Ovary (tissue), 9 donors: ENCODE data around the gene HNRNPLL. TPM values are rescaled to one million over a fixed set of nuclear protein-coding genes. Genes with fewer than 3 reads are reported as not detected.

Experiments
- DNase-seq, 5 donors: peaks; one replicate each; pipeline ENCODE4 v3.0.0-alpha.2; 2019 to 2020
- H3K27ac ChIP-seq, 2 donors: fragments of 200-600 bp; one replicate each; pipeline versions ENCODE4 v1.5.1 to v1.8.0; 2019 to 2022
- H3K27me3 ChIP-seq: fragments of 200-600 bp; one replicate; pipeline ENCODE4 v1.8.0; 2022
- H3K36me3 ChIP-seq: fragments of 200-600 bp; sonication (generic); one replicate; pipeline ENCODE4 v1.5.1; 2019
- H3K4me1 ChIP-seq: one replicate; pipeline ENCODE4 v1.8.1; 2013; ENCODE audit warnings: mild to moderate bottlenecking, moderate library complexity; ENCODE audit not compliant: insufficient read depth
- H3K4me3 ChIP-seq: fragments of 200-600 bp; sonication (generic); one replicate; pipeline ENCODE4 v1.5.1; 2017
- H3K9me3 ChIP-seq, 2 donors: fragments of 200-600 bp in 1 of 2; sonication (generic) in 1 of 2; one replicate each; pipeline versions ENCODE4 v1.5.1 to v1.8.1; 2013 to 2019; ENCODE audit warnings: mild to moderate bottlenecking in 1 of 2, moderate library complexity in 1 of 2
- CTCF ChIP-seq, 3 donors: fragments of 450-650 bp in 2 of 3; fragments of 200-600 bp in 1 of 3; IDR thresholded peaks; one replicate each; pipeline versions ENCODE4 v1.5.1 to v1.8.0; 2016 to 2022; ENCODE audit warnings: antibody characterized with exemption in 3 of 3, mild to moderate bottlenecking in 1 of 3
- EP300 ChIP-seq: sonication (generic); formaldehyde crosslinking; IDR thresholded peaks from one replicate; pipeline ENCODE4 v1.6.1; 2017; ENCODE audit warnings: antibody characterized with exemption
- POLR2A ChIP-seq: fragments of 450-650 bp; IDR thresholded peaks from one replicate; pipeline ENCODE4 v1.6.1; 2017; ENCODE audit warnings: antibody characterized with exemption, mild to moderate bottlenecking, moderate library complexity
- WGBS, 3 donors: extraction: QIAGEN DNeasy Blood & Tissue Kit in 1 of 3; methylation state at CpG; one replicate each; pipeline versions ENCODE4 v1.1.5 to v1.1.7; 2013 to 2017; 5-methylcytosine and 5-hydroxymethylcytosine counted together
- intact Hi-C, 4 donors: fragments of 100-400 bp; cut with DNase I; formaldehyde crosslinking; loops; one replicate each; pipeline versions ENCODE4 v1.11.0 to v1.15.1; 2022 to 2023
- polyA plus RNA-seq, 2 donors: library from polyadenylated mRNA; stranded (reverse); fragments of 200-250 nt in 1 of 2; fragments of 350-450 nt in 1 of 2; fragmentation: Illumina TruSeq in 1 of 2; extraction: RNeasy Lipid Tissue Mini Kit (QIAGEN cat#74804) in 1 of 2; gene quantifications; one replicate each; pipeline ENCODE4 v1.2.3, GENCODE V29; 2013 to 2014
- total RNA-seq, 7 donors: library from RNA; depleted of rRNA in 2 of 7; stranded (reverse); fragments of >200 nt in 2 of 7; fragmentation: NEBNext Ultra II Directional in 3 of 7; extraction: Animal tissue kit (Norgen Biotek cat#: 25700) in 3 of 7; gene quantifications; one replicate each; pipeline versions ENCODE4 v1.1.0 to v1.2.4, GENCODE V29; 2016 to 2023
- donor health status: DM: no; HTN: no; CAD: no; lungs with moderate emphysema.
- donor health status: DM: no; HTN: no; CAD: no.
- donor health status: Bipolar disorder and iron deficiency.
- donor health status: DM: yes; HTN: yes; CAD: no.
- donor health status: DM: no; HTN: no; CAD: no.
- donor health status: DM: yes; HTN: yes; CAD: no.

Gene HNRNPLL
- total and polyA plus RNA-seq, 9 donors = 19.1 to 59.2 (median 47.1) TPM

DNA sequence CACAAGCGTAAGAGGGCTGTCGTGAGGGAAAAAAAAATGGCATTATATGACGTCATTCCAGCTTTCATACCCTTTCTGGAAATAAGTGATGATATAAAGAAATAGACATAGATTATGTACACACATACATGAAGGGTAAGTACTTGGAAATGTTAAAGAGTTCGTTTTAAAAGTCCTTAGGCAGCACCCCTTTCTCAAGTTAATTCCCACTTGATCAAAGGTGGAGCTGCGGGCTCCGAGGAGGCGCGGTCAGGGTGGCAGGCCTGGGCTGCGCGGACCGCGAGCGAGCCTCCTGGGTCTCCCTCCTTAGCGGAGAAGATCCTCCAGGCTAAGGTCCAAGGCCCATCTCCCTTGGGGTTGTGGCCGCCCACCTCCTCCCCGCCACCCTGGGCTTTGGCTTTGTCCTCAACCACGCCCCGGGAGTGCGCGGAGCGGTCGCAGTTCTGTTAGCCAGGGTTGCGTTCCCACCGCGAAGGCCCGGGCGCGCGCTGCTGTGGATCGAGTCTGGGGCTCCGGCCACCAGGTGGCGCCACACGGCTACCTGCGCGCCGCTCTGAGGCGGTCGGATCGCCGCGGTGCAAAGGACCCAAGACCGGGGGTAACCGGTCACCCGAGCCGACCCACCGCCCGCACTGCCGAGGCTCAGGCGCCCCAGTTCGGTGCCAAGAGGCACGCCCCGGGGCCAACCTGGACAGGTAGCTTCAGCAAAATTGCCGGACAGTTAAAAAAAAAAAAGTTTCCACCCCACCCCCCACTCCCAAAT lies 66.8 kb downstream of the HNRNPLL start:
- TF ChIP-seq CTCF (IDR thresholded peaks at IDR 0.05) = peak; percentile 91 to 98 (median 92)
- no peak for TF ChIP-seq POLR2A
- no peak for TF ChIP-seq EP300
- intact Hi-C loops = loop anchor here in 3 of 4 donors (5.0 to 10.0 kb wide), 5 partner anchors 59 to 221 kb away; partner anchors contain the start of gene ATL2 (in 1 of the 3)

DNA sequence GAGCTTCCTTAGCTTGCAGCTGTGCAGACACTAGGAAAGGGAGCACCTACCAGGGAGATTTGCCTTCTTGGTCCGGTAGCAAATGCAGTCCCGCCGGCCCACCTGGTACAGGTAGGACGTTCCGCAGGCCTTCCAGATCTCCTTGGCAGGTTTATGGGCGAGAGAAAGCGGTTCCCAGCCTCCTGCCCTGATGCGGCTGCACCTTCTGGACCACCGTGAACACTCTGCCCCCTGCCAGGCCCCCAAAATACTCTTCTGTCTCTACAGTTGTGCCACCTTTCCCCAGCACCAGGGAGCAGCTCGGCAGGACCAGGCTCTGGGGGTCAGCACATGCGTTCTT lies 67.4 kb downstream of the HNRNPLL start:
- no peak for DNase-seq
- H3K4me3 ChIP-seq = peak overlapping the region; percentile 46
- WGBS, 3 donors = 79 to 87% (median 83%) methylated on average over 11 of the region's 11 CpGs
- TF ChIP-seq EP300 = no peak
- no peak for TF ChIP-seq CTCF (IDR thresholded peaks at IDR 0.05)
- no peak for TF ChIP-seq POLR2A
- H3K9me3 ChIP-seq = no peaks in the 10 kb centered on the region
- H3K36me3 ChIP-seq = no peaks in the 10 kb centered on the region
- no peak overlapping the region for H3K27ac ChIP-seq
- H3K27me3 ChIP-seq = no peaks in the 10 kb centered on the region
- no peaks in the 10 kb centered on the region for H3K4me1 ChIP-seq
- intact Hi-C loops = loop anchor here in 3 of 4 donors (5.0 to 10.0 kb wide), 5 partner anchors 59 to 221 kb away; partner anchors contain the start of gene ATL2 (in 1 of the 3)

More for the DNA sequence above, 66.8 kb downstream of the HNRNPLL start:
- H3K27me3 ChIP-seq = no peaks in the 10 kb centered on the region
- WGBS, 3 donors = 3 to 4% (median 4%) methylated on average over 43 to 53 of the region's 53 CpGs
- no peaks in the 10 kb centered on the region for H3K36me3 ChIP-seq
- peak; percentile 82 to 93 (median 91) for DNase-seq
- no peak overlapping the region for H3K27ac ChIP-seq
- no peaks in the 10 kb centered on the region for H3K4me1 ChIP-seq
- H3K9me3 ChIP-seq = no peaks in the 10 kb centered on the region
- H3K4me3 ChIP-seq = peak overlapping the region; percentile 46

DNA sequence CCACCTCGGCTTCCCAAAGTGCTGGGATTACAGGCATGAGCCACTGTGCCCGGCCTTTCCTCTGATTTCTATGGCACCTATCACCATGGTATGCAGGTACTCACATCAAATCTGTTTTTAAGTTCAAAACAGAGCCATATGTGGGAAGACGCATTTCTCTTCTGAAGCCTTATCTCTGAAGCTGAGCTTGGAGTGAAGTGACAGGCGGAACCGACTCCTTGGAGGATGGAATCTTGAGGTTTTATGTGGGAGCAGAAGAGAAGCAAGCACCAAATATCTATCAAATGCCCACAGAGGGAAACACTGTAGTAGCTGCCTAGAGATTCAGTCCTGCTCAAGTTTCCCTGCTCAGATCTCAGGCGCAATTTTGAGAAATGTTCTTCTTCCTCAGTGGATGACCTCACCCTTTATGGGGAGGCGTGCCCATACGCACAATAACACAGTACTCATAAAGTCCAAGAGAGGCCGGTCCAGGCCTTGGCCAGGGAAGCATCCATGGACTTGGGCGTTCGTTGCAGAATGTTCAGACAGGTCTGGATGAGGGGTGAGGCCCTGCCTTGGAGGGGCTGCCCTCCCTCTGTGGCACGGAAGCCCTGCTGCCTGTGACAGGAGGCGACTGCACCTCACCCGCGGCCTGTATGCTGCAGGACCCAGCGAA lies 67.9 kb downstream of the HNRNPLL start:
- 93 to 94% (median 93%) methylated on average over 16 of the region's 16 CpGs for WGBS, 3 donors
- Histone ChIP-seq H3K9me3 (no peaks in the 10 kb centered on the region), H3K27me3 (no peaks in the 10 kb centered on the region), H3K36me3 (no peaks in the 10 kb centered on the region), H3K4me1 (no peaks in the 10 kb centered on the region), H3K4me3 (peak overlapping the region; percentile 46), H3K27ac (no peak overlapping the region)
- no peak for TF ChIP-seq CTCF (IDR thresholded peaks at IDR 0.05)
- TF ChIP-seq EP300 = no peak
- no peak for TF ChIP-seq POLR2A
- DNase-seq = no peak
- intact Hi-C loops = loop anchor here in 3 of 4 donors (5.0 to 10.0 kb wide), 5 partner anchors 60 to 220 kb away; partner anchors contain the start of gene ATL2 (in 1 of the 3)

- Histone ChIP-seq H3K27ac (no peak overlapping the region), H3K36me3 (no peaks in the 10 kb centered on the region), H3K4me1 (no peaks in the 10 kb centered on the region), H3K27me3 (no peaks in the 10 kb centered on the region), H3K9me3 (no peaks in the 10 kb centered on the region), H3K4me3 (no peak overlapping the region)
- intact Hi-C loops = loop anchor here in 3 of 4 donors (10.0 kb wide), 4 partner anchors 61 to 219 kb away; partner anchors contain the start of gene ATL2 (in 1 of the 3)
- WGBS, 3 donors = 90 to 93% (median 90%) methylated on average over 10 of the region's 10 CpGs
- TF ChIP-seq CTCF (IDR thresholded peaks at IDR 0.05) (no peak), POLR2A (no peak), EP300 (no peak)
- DNase-seq = no peak
These were observed 68.8 kb downstream of the HNRNPLL start for GRCh38 chr2:38533757-38534545.
